IMR-90 (cell line): ENCODE measurements around the gene ZNF335. TPM values are rescaled to one million over a fixed set of nuclear protein-coding genes. Genes with fewer than 3 reads are reported as not detected.

Source experiments
- ATAC-seq: fragments of 200-7000 bp; cut with Tn5 transposase; 2 replicates; pipeline ENCODE4 v1.9.1; 2020; ENCODE audit warnings: low read depth, mild to moderate bottlenecking, moderate library complexity
- BruUV-seq: library from RNA; stranded (reverse); fragments of 400-500 nt; replicated peaks from 2 replicates; lab custom pipeline; 2021; lab: Mats Ljungman, UMichigan
- CTCF ChIA-PET: fragments of 300-600 bp; formaldehyde crosslinking; extraction: SDS; loops from one replicate; lab custom pipeline; 2021; ENCODE audit warnings: antibody characterized with exemption; lab: Yijun Ruan, JAX
- POLR2A ChIA-PET: fragments of 300-600 bp; sonication (Branson Sonifier 250); formaldehyde crosslinking; loops from one replicate; lab custom pipeline; 2022; ENCODE audit warnings: antibody characterized with exemption; ENCODE audit not compliant: unreplicated experiment; lab: Charles Lee
- DNase-seq: peaks from one replicate; pipeline ENCODE4 v3.0.0; 2013
- H2AFZ ChIP-seq: replicated peaks from 2 replicates; pipeline ENCODE3; 2013; ENCODE audit warnings: low read length, mild to moderate bottlenecking; ENCODE audit not compliant: poor library complexity
- H2AK5ac ChIP-seq: 2 replicates; pipeline ENCODE4 v1.6.1; 2013; ENCODE audit warnings: low read depth, low read length, inconsistent platforms
- H2AK9ac ChIP-seq: replicated peaks from 2 replicates; pipeline ENCODE3; 2013; ENCODE audit warnings: mild to moderate bottlenecking, low read depth, low read length, moderate library complexity; ENCODE audit not compliant: poor library complexity
- H2BK120ac ChIP-seq: 2 replicates; pipeline ENCODE4 v1.6.1; 2013; ENCODE audit warnings: low read depth, low read length, inconsistent platforms
- H2BK15ac ChIP-seq: 3 replicates; pipeline ENCODE4 v1.6.1; 2013; ENCODE audit warnings: low read depth, low read length, inconsistent platforms
- H2BK20ac ChIP-seq: 2 replicates; pipeline ENCODE4 v1.6.1; 2013; ENCODE audit warnings: low read depth, mild to moderate bottlenecking, inconsistent platforms, low read length, moderate library complexity
- H2BK5ac ChIP-seq: 2 replicates; pipeline ENCODE4 v1.6.1; 2013; ENCODE audit warnings: mild to moderate bottlenecking, low read depth, low read length, inconsistent platforms; ENCODE audit not compliant: poor library complexity, severe bottlenecking
- H3K14ac ChIP-seq: replicated peaks from 2 replicates; pipeline ENCODE4 v1.6.1; 2013; ENCODE audit warnings: low read depth, low read length, inconsistent platforms
- H3K18ac ChIP-seq: 2 replicates; pipeline ENCODE4 v1.6.1; 2013; ENCODE audit warnings: low read depth, low read length, control low read depth
- H3K23ac ChIP-seq: 2 replicates; pipeline ENCODE4 v1.6.1; 2013; ENCODE audit warnings: low read depth, low read length, inconsistent platforms
- H3K27ac ChIP-seq: 2 replicates; pipeline ENCODE4 v1.5.1; 2013; ENCODE audit warnings: mild to moderate bottlenecking, control low read depth, low read length; ENCODE audit not compliant: insufficient read depth
- H3K27me3 ChIP-seq: 2 replicates; pipeline ENCODE4 v1.6.1; 2013; ENCODE audit warnings: low read length; ENCODE audit not compliant: control insufficient read depth, insufficient read depth
- H3K36me3 ChIP-seq: 2 replicates; pipeline ENCODE4 v1.6.1; 2013; ENCODE audit warnings: low read length, mixed read lengths; ENCODE audit not compliant: control insufficient read depth, insufficient read depth
- H3K4ac ChIP-seq: 2 replicates; pipeline ENCODE4 v1.6.1; 2013; ENCODE audit warnings: low read depth, low read length, inconsistent platforms
- H3K4me1 ChIP-seq: 2 replicates; pipeline ENCODE4 v1.6.1; 2013; ENCODE audit warnings: low read length, mixed read lengths; ENCODE audit not compliant: control insufficient read depth, insufficient read depth
- H3K4me2 ChIP-seq: 2 replicates; pipeline ENCODE4 v1.6.1; 2013; ENCODE audit warnings: low read depth, mild to moderate bottlenecking, control low read depth, low read length, moderate library complexity
- H3K4me3 ChIP-seq: 2 replicates; pipeline ENCODE4 v1.5.1; 2013; ENCODE audit warnings: low read depth, mild to moderate bottlenecking, control low read depth, low read length, moderate library complexity; ENCODE audit not compliant: insufficient read depth
- H3K56ac ChIP-seq: 2 replicates; pipeline ENCODE4 v1.6.1; 2013; ENCODE audit warnings: low read length, inconsistent platforms; ENCODE audit not compliant: insufficient read depth; ENCODE audit errors: extremely low read depth
- H3K79me1 ChIP-seq, 2 experiments: 2 replicates each; pipeline ENCODE4 v1.6.1; 2013; ENCODE audit warnings: low read length in 2 of 2, inconsistent platforms in 1 of 2, low read depth in 1 of 2
- H3K9ac ChIP-seq: 2 replicates; pipeline ENCODE4 v1.6.1; 2013; ENCODE audit warnings: low read depth, low read length, control low read depth
- H3K9me1 ChIP-seq: 2 replicates; pipeline ENCODE4 v1.6.1; 2013; ENCODE audit warnings: low read length, inconsistent platforms; ENCODE audit not compliant: insufficient read depth
- H3K9me3 ChIP-seq: 2 replicates; pipeline ENCODE4 v1.6.1; 2013; ENCODE audit warnings: low read length; ENCODE audit not compliant: control insufficient read depth, insufficient read depth
- H4K20me1 ChIP-seq: 2 replicates; pipeline ENCODE4 v1.6.1; 2013; ENCODE audit warnings: low read length, inconsistent platforms; ENCODE audit not compliant: insufficient read depth
- H4K5ac ChIP-seq: 2 replicates; pipeline ENCODE4 v1.6.1; 2013; ENCODE audit warnings: mild to moderate bottlenecking, low read depth, low read length, control low read depth
- H4K8ac ChIP-seq, 2 experiments: 2 replicates each; pipeline ENCODE4 v1.6.1; 2013; ENCODE audit warnings: low read depth in 2 of 2, low read length in 2 of 2, control low read depth in 1 of 2, inconsistent platforms in 1 of 2
- H4K91ac ChIP-seq: 2 replicates; pipeline ENCODE4 v1.6.1; 2013; ENCODE audit warnings: low read depth, low read length, inconsistent platforms; ENCODE audit not compliant: insufficient read depth
- CTCF ChIP-seq: conservative IDR thresholded peaks from 2 replicates; pipeline ENCODE4 v1.5.1; 2012; ENCODE audit warnings: mild to moderate bottlenecking, low read depth, low read length, improper control_type of control experiment
- ELK1 ChIP-seq: fragments of 150-350 bp; IDR thresholded peaks from 2 replicates; pipeline ENCODE4 v1.6.1; 2016; ENCODE audit warnings: low read depth, mild to moderate bottlenecking, low read length, moderate library complexity, borderline replicate concordance
- FOS ChIP-seq: fragments of 150-350 bp; IDR thresholded peaks from 2 replicates; pipeline ENCODE4 v1.6.1; 2016; ENCODE audit warnings: low read depth, low read length
- MXI1 ChIP-seq: IDR thresholded peaks from 2 replicates; pipeline ENCODE4 v1.6.1; 2012; ENCODE audit warnings: low read depth, mild to moderate bottlenecking, low read length, moderate library complexity, borderline replicate concordance
- WGBS, 2 experiments: methylation state at CpG; one replicate each; pipeline versions ENCODE4 v1.1.5 to v1.1.7; 2013; ENCODE audit warnings: missing lambda C conversion rate in 2 of 2; ENCODE audit not compliant: insufficient read length in 1 of 2; ENCODE audit errors: extremely low coverage in 2 of 2; 5-methylcytosine and 5-hydroxymethylcytosine counted together
- dilution Hi-C: fragments of 300-500 bp; cut with HindIII; formaldehyde crosslinking; loops from one replicate; pipeline ENCODE4 v1.14.3; 2018; ENCODE audit warnings: low sequenced_read_pairs; ENCODE audit not compliant: unreplicated experiment
- in situ Hi-C: fragments of 300-500 bp; cut with MboI; formaldehyde crosslinking; loops from 3 replicates; pipeline ENCODE4 v1.14.3; 2019; ENCODE audit warnings: low sequenced_read_pairs, inconsistent platforms, mixed read lengths
- intact Hi-C: fragments of 100-400 bp; cut with micrococcal nuclease; formaldehyde crosslinking; loops from 2 replicates; pipeline ENCODE4 v1.10.0; 2022
- polyA plus RNA-seq, 3 experiments: library from polyadenylated mRNA; depleted of rRNA; stranded (reverse); fragments of >200 nt; gene quantifications; 2 replicates each; pipeline ENCODE4 v1.2.3, GENCODE V29; 2012; ENCODE audit warnings: low replicate concordance in 1 of 3
- total RNA-seq: library from RNA; depleted of rRNA; stranded (reverse); fragments of >200 nt; gene quantifications from 2 replicates; pipeline ENCODE4 v1.2.3, GENCODE V29; 2012

ZNF335 gene
- total and polyA plus RNA-seq, 2 of the 4 experiments (the other 2 are of a cell fraction), result 11.8 to 17.8 TPM

DNA sequence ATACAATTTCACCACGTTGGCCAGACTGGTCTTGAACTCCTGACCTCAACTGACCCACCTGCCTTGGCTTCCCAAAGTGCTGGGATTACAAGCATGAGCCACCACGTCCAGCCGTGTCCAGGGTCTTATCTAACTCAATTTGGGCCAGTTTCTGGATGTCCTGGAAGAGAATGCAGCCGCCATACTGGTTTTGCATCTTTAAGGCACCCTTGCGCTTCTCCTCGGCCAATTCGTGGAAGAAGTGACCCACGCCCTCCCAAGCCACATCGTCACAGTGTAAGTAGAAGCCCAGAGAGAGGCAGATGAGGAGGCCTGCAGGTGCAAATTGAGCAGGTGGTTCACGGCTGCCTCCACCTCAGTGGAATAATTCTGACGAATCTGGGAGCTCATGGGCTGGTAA, 3.7 kb upstream of the ZNF335 start:
- H3K4me3 ChIP-seq, result no peak overlapping the region
- H4K91ac ChIP-seq, result no peak overlapping the region
- no peak overlapping the region for H3K23ac ChIP-seq
- no peak for DNase-seq
- H2BK15ac ChIP-seq, result no peak overlapping the region
- H2AK9ac ChIP-seq, result no peak overlapping the region
- H2BK20ac ChIP-seq, result no peak overlapping the region
- no peak overlapping the region for H4K5ac ChIP-seq
- H3K14ac ChIP-seq, result no peak overlapping the region
- ChIA-PET CTCF (interaction anchor here (1.2 kb wide), 1 partner anchor 12 kb away, joined by 6 read pairs; no protein-coding TSS in a partner anchor), POLR2A (no interaction called here)
- no peak overlapping the region for H2BK120ac ChIP-seq
- H3K79me1 ChIP-seq, result peaks cover 3 to 9% of the 10 kb centered on the region in 2 experiments; a peak in 3 of 4 replicates
- no peaks in the 10 kb centered on the region for H3K36me3 ChIP-seq
- H4K20me1 ChIP-seq, result 0 out of 2 replicates have a peak, but pooled peaks cover under 1% of the 10 kb centered on the region
- no peak overlapping the region for H4K8ac ChIP-seq
- H3K27ac ChIP-seq, result no peak overlapping the region
- H3K4me2 ChIP-seq, result no peak overlapping the region
- in situ Hi-C loops (no loop called here), intact Hi-C loops (no loop called here), dilution Hi-C loops (no loop called here)
- 0 out of 2 replicates have a peak, but pooled peaks cover 1% of the 10 kb centered on the region for H3K4me1 ChIP-seq
- H3K9ac ChIP-seq, result no peak overlapping the region
- BruUV-seq, result no TSS peak
- H3K56ac ChIP-seq, result no peak overlapping the region
- H3K9me1 ChIP-seq, result 0 out of 2 replicates have a peak, but pooled peaks cover 4% of the 10 kb centered on the region
- no peaks in the 10 kb centered on the region for H3K27me3 ChIP-seq
- H2AK5ac ChIP-seq, result no peak overlapping the region
- H3K18ac ChIP-seq, result no peak overlapping the region
- H2AFZ ChIP-seq, result no peak overlapping the region
- ATAC-seq, result no peak
- H2BK5ac ChIP-seq, result no peak overlapping the region
- no peak for TF ChIP-seq ELK1
- no peak for TF ChIP-seq FOS
- TF ChIP-seq MXI1, result no peak
- no peak for TF ChIP-seq CTCF
- WGBS, 2 experiments, result 57% methylated on average over 4 of the region's 11 CpGs; no CpG with 5 or more reads in 1 of the 2 experiments
- H3K9me3 ChIP-seq, result no peaks in the 10 kb centered on the region
- no peak overlapping the region for H3K4ac ChIP-seq
